HFFc6 (cell line): ENCODE measurements around the gene IL1RAPL1. TPM values are rescaled to one million over a fixed set of nuclear protein-coding genes. Genes with fewer than 3 reads are reported as not detected.

Experiments used
- DNase-seq: peaks from one replicate; pipeline ENCODE4 v3.0.0-alpha.2; 2018
- H3K27ac Mint-ChIP-seq: 2 replicates; pipeline ENCODE4 v1.8.0; 2020; ENCODE audit warnings: mild to moderate bottlenecking, mixed read lengths
- H3K27me3 Mint-ChIP-seq: 2 replicates; pipeline ENCODE4 v1.8.0; 2021; ENCODE audit warnings: mild to moderate bottlenecking, moderate library complexity, mixed read lengths; ENCODE audit not compliant: insufficient read depth
- H3K36me3 Mint-ChIP-seq: 2 replicates; pipeline ENCODE4 v1.8.0; 2021; ENCODE audit warnings: low read depth, mixed read lengths
- H3K4me1 Mint-ChIP-seq: 2 replicates; pipeline ENCODE4 v1.8.0; 2020; ENCODE audit warnings: low read depth, mixed read lengths
- H3K4me3 Mint-ChIP-seq: 2 replicates; pipeline ENCODE4 v1.8.0; 2020; ENCODE audit warnings: mild to moderate bottlenecking, moderate library complexity, mixed read lengths
- H3K9me3 Mint-ChIP-seq: 2 replicates; pipeline ENCODE4 v1.8.0; 2020; ENCODE audit warnings: mild to moderate bottlenecking, mixed read lengths
- CTCF ChIP-seq: fragments of 200-600 bp; sonication (generic); IDR thresholded peaks from 2 replicates; pipeline ENCODE4 v1.5.0; 2021; ENCODE audit warnings: antibody characterized with exemption, mild to moderate bottlenecking
- total RNA-seq, 6 experiments: library from RNA; stranded (reverse); fragmentation: NEBNext Ultra II Directional; extraction: Animal tissue kit (Norgen Biotek cat#: 25700); gene quantifications; 2 replicates in 1 of 6; 3 replicates in 5 of 6; pipeline ENCODE4 v1.2.3, GENCODE V29; 2021

IL1RAPL1 gene
- total RNA-seq, 6 experiments from 2014 or later, result not detected

GRCh38 chrX:28625223-28625622, 38.0 kb downstream of the IL1RAPL1 start:
- Mint-ChIP-seq H3K4me3 (no peak overlapping the region), H3K27me3 (no peaks in the 10 kb centered on the region), H3K27ac (no peak overlapping the region), H3K9me3 (peaks cover 7% of the 10 kb centered on the region), H3K4me1 (no peaks in the 10 kb centered on the region), H3K36me3 (no peaks in the 10 kb centered on the region)
- TF ChIP-seq CTCF, result no peak
- no peak for DNase-seq

DNA sequence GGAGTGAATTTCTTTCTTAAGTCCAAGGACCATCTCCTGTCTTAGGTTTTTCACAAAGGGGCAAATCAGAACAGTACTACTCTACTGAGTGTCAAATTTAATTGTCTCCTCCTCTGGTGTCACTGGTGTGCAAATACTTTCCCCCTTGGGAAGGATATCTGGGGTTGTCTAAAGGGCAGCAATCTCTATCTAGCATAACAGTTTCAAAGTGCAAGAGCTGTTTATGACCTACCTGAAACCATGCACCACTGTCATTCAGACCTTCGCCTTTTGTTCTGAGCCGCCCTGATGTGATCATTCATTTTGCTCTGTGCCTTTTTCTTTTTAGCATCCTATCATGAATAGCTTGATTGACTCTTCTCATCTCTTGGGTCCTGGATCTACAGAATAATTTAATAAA, 39.3 kb downstream of the IL1RAPL1 start:
- Mint-ChIP-seq H3K27ac (no peak overlapping the region), H3K27me3 (no peaks in the 10 kb centered on the region), H3K4me1 (no peaks in the 10 kb centered on the region), H3K9me3 (peaks cover 16% of the 10 kb centered on the region), H3K36me3 (no peaks in the 10 kb centered on the region), H3K4me3 (no peak overlapping the region)
- no peak for DNase-seq
- TF ChIP-seq CTCF, result no peak

GRCh38 chrX:28628120-28628519, 40.9 kb downstream of the IL1RAPL1 start:
- TF ChIP-seq CTCF, result no peak
- H3K4me1 Mint-ChIP-seq, result no peaks in the 10 kb centered on the region

GRCh38 chrX:28638775-28639174, 51.5 kb downstream of the IL1RAPL1 start:
- Mint-ChIP-seq H3K4me1 (no peaks in the 10 kb centered on the region), H3K27ac (no peak overlapping the region), H3K27me3 (no peaks in the 10 kb centered on the region), H3K36me3 (no peaks in the 10 kb centered on the region), H3K9me3 (peaks cover 12% of the 10 kb centered on the region; the same call in 1 of the 2 replicates), H3K4me3 (no peak overlapping the region)
- TF ChIP-seq CTCF, result no peak
- no peak for DNase-seq

More at GRCh38 chrX:28628120-28628519, 40.9 kb downstream of the IL1RAPL1 start:
- Mint-ChIP-seq H3K36me3 (no peaks in the 10 kb centered on the region), H3K4me3 (no peak overlapping the region), H3K27me3 (no peaks in the 10 kb centered on the region), H3K9me3 (peaks cover 16% of the 10 kb centered on the region), H3K27ac (no peak overlapping the region)
- no peak for DNase-seq

DNA sequence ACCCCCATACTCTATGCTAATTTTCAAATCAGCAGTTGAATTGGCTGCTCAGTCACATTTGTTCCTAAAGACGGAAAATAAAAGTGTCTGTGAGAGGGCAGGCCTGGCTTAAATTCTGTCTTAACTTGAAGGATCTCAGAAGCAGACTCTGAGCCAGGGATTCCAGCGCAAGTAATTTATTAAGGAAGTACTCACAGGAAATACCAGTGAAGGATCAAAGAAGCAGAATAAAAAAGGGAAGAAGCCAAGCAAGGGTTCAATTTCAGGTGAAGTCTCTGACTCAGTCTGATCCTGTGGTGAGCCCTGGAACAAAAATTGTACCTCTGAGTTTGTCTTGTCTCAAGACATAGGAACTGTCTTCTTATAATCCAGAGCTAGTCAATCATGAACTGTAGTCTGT, 52.2 kb downstream of the IL1RAPL1 start:
- Mint-ChIP-seq H3K27me3 (no peaks in the 10 kb centered on the region), H3K4me3 (no peak overlapping the region), H3K9me3 (peaks cover 12% of the 10 kb centered on the region; the same call in 1 of the 2 replicates), H3K27ac (no peak overlapping the region), H3K4me1 (no peaks in the 10 kb centered on the region), H3K36me3 (no peaks in the 10 kb centered on the region)
- TF ChIP-seq CTCF, result no peak
- no peak for DNase-seq

DNA sequence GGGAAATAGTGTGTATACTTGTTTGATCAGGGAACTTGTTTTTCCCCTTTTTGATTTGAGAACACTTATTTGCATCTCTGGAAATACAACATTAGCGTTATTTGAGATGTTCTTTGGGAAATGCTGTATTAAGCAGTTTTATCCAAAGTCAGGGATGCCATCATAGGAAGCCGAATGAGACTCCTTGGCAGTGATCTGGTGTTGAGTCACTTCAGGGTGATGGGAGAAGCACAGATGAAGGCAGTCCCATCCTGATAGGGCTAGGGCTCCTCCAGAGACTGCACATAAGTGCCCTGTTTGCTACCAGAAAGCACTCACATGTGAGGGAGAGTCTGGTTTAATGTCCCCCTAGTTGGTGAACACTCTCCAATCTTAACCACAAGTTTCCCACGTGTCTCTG, 62.3 kb downstream of the IL1RAPL1 start:
- no peak for TF ChIP-seq CTCF
- H3K4me1 Mint-ChIP-seq, result no peaks in the 10 kb centered on the region
- DNase-seq, result no peak
- H3K36me3 Mint-ChIP-seq, result no peaks in the 10 kb centered on the region
- no peaks in the 10 kb centered on the region for H3K27me3 Mint-ChIP-seq
- H3K27ac Mint-ChIP-seq, result no peak overlapping the region
- peaks cover 4% of the 10 kb centered on the region for H3K9me3 Mint-ChIP-seq
- no peak overlapping the region for H3K4me3 Mint-ChIP-seq
